NCI-H1048 (cell line): Measurements from ENCODE around the gene TRIML2.
"Not testable (repeated sequence)": the region's sequence is repeated elsewhere in the genome, so short reads cannot be mapped to it uniquely, and the experiment has no call there.

Experiments
- DNase-seq: peaks from one replicate; lab custom pipeline; 2025; lab: John Stamatoyannopoulos, UW

Gene TRIML2

DNA sequence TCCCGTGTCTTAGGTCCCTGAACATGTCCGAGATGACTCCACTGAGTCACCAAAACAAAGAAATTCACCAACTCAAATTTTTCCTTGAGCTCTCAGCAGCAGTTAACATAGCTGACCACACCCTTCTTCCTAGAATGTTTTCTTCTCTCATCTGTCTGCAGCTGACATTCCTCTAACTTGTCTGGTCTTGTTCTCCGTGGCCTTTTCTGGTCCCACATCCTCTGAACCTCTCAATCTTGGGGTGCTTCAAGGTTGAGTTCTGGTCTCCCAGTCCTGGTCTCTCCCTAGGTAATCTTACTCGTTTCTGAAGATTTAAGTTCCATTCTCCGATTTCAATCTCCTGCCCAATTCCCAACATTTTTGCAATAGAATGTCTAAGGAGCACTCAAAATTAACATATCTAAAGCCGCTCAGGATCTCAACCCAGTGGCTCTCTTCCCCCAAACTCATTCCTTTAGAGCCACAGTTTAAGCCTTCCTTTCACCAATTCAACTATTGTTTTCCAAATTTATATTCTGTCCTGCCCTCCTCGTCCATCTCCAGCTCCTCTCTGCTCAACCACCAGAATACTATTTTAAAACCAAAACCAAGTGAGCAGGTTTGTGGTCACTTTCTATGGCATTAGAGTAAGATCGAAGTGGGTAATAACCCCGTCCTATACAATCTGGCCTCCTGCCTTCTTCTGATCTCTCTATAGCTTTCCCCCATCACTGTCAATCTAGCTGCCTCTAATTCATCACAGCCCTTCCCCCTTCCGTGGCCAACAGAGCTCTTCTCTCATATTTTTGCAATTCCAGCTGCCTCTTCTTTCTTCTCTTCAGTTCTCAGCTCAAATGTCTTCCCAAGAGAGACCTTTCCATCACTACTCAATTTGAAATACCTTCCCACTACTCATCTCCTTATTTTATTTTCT, 1.2 kb downstream of the TRIML2 start:
- DNase-seq, result no peak

DNA sequence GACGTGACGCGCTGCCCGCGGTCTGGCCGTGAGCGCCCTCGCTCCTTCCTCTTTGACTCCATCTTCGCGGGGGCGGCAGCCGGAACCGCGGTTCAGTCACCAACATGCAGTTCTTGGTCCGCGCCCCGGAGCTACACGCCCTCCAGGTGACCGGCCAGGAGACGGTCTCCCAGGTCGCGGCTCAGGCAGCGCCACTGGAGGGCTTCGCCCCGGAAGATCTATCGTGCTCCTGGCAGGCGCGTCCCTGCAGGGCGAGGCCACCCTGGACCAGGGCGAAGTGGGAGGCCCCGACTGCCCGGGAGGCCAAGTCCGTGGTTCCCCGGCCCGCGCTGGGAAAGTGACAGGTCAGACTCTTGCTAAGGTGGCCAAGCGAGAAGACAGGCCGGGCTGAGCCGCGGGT, 2.9 kb downstream of the TRIML2 start:
- DNase-seq, result no peak

- DNase-seq, result no peak
Measured at GRCh38 chr4:188092824-188093223, 16.6 kb downstream of the TRIML2 start.

DNA sequence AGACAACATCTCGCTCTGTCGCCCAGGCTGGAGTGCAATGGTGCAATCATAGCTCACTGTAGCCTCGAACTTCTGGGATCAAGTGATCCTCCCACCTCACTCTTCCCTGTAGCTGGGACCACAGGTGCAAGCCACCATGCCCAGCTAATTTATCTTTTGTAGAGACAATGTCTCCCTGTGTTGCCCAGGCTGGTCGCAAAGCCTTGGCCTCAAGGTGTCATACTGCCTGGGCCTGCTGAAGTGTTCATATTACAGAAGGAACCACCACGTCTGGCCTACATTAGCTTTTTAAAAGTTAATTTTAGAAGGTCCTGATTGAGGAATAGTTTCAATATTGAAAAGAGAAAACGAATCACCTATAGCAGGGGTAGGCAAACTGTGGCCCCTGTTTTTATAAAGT, 22.5 kb downstream of the TRIML2 start:
- DNase-seq, result no peak

- DNase-seq, result no peak
Measured at GRCh38 chr4:188082796-188083195, 26.6 kb downstream of the TRIML2 start.

DNA sequence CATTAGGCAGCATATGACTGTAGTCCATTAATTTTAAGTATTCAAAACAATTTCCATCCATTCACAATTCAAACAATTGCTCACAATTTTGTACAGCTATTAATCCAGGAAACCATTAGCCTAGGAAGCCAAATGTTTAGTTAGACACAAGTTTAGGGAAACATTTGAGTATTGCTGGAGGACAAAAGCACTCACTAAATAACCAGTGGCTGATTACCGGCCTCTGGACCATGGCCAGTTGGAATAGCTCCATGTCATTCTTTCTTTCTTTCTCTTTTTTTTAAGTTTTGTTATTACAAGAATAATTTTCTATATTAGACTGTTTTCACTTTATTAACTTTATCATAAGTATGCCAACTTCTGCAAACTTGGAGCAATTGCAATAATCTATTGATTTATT, 31.3 kb downstream of the TRIML2 start:
- no peak for DNase-seq

- DNase-seq, result no peak
Measured at GRCh38 chr4:188076169-188076568, 33.2 kb downstream of the TRIML2 start.

DNA sequence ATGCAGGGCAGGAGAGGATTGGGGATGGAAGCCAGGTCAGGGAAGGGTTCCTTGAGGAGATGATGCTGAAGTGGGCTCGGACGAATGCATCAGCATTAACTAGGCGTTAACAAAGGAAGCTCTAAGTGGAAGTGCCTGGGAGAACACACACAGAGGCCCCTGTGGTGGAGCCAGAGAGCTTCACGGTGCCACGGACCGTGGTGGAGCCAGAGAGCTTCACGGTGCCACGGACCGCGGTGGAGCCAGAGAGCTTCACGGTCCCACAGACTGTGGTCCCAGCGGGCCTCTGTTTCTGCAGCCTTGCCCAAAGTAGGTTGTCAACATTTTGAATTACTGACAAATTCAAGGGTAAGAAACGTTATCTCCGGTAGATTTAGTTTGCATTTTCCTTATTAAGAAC, 48.3 kb downstream of the TRIML2 start:
- no peak for DNase-seq

- no peak for DNase-seq
Measured at GRCh38 chr4:188053302-188053701, 56.1 kb downstream of the TRIML2 start.

DNA sequence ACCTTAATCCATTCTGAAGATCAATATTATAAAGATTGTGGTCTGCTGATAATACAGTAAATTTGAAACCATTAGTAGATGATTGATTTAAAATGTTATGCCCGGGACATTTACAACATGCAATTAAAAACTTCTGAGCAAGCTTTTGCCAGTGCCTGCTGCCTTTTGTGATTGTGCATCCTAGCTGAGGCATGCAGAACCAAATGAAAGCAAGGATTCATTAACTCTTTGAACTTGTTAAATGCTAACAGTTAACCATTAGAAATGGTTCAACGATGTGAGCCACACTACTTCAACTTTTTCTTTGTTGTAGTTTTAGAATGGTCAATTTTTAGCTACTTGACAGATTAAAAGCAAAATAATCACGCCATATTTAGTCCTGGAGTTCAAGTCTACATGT, 62.7 kb downstream of the TRIML2 start:
- DNase-seq, result no peak

- DNase-seq, result not testable (repeated sequence)
Measured at GRCh38 chr4:188045461-188045860, 63.9 kb downstream of the TRIML2 start.

DNA sequence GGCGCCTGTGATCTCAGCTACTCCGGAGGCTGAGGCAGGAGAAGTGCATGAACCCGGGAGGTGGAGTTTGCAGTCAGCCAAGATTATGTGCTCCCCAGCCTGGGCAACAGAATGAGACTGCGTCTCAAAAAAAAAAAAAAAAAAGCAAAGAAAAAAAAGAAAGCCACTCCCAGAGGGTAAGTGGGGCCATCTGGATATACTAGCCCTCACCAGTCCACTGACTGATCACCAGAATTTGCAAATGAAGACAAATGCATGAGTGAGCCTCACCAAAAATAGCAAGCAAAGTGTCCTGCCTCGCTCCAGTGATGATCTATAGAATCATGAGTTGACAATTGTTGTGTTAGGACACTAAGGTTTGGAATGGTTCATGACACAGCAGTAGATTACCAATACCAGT, 66.2 kb downstream of the TRIML2 start:
- DNase-seq, result no peak

DNA sequence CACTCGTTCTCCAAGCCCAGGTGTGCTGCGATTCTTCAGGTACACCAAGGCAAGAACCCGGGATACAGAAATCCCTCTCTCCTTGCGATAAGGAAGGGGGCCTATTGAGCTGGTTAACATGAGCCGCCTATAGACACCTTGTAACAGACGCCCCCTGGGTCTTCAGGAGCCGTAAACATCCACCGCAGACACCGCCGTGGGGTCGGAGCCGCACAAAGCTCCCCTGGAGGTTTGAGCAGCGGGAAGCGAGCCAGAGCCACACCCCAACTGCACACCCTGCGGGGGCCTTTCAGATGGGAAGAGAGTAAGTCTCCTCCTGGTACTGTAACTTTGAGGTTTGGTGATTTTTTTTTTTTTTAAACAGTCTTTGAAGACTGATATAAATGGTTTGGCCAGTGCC, 67.2 kb downstream of the TRIML2 start:
- no peak for DNase-seq

DNA sequence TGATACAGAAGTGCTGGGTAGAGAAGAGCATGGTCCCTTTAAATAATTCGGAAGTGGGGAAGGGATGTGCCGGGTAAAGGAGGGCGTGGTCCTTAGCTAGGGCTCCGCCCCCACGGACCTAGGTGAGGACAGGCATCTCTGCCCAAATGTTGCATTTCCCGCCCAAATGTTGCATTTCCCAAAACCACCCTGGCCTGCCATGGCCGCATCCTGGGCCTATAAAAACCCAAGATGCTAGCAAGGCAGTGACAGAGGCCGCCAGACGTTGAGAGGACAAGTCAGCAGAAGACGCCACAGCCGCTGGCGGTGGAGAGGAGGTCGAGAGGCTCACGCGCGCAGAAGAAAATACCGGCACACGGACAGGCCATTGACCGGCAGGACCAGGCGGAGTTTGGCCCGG, 67.7 kb downstream of the TRIML2 start:
- no peak for DNase-seq
